GM19023 (cell line): Measurements from ENCODE around the gene APEH.
A peak's percentile ranks its signal among the peaks of the same experiment; 100 is the strongest.
"Not testable (repeated sequence)": the region's sequence is repeated elsewhere in the genome, so short reads cannot be mapped to it uniquely, and the experiment has no call there.

Experiments
- ATAC-seq: cut with Tn5 transposase; IDR thresholded peaks from one replicate; pipeline ENCODE4 v1.9.1; 2021; ENCODE audit warnings: mild to moderate bottlenecking, moderate library complexity; ENCODE audit not compliant: unreplicated experiment

Gene APEH

GRCh38 chr3:49667701-49668413 is 6.3 kb upstream of the APEH start:
- ATAC-seq, result no peak

GRCh38 chr3:49668414-49668797 is 5.7 kb upstream of the APEH start:
- no peak for ATAC-seq

GRCh38 chr3:49668861-49669260 is 5.3 kb upstream of the APEH start:
- no peak for ATAC-seq

- ATAC-seq, result no peak
Observed at GRCh38 chr3:49669352-49669751, 4.8 kb upstream of the APEH start.

- ATAC-seq, result no peak
Observed at GRCh38 chr3:49670940-49671290, 3.2 kb upstream of the APEH start.

- no peak for ATAC-seq
Observed at GRCh38 chr3:49671291-49672288, 2.6 kb upstream of the APEH start.

GRCh38 chr3:49673121-49673714 is 933 bp upstream of the APEH start:
- no peak for ATAC-seq

- ATAC-seq, result peak; percentile 26
Observed at GRCh38 chr3:49674497-49674983, 389 bp downstream of the APEH start.

- no peak for ATAC-seq
Observed at GRCh38 chr3:49675912-49676311, 1.8 kb downstream of the APEH start.

GRCh38 chr3:49680493-49681231 is 6.5 kb downstream of the APEH start:
- ATAC-seq, result no peak

GRCh38 chr3:49681232-49681522 is 7.0 kb downstream of the APEH start:
- ATAC-seq, result no peak

- ATAC-seq, result no peak
Observed at GRCh38 chr3:49681543-49681942, 7.4 kb downstream of the APEH start.

GRCh38 chr3:49683162-49683561 is 9.0 kb downstream of the APEH start:
- no peak for ATAC-seq

GRCh38 chr3:49684453-49684852 is 10.3 kb downstream of the APEH start:
- not testable (repeated sequence) for ATAC-seq

- ATAC-seq, result not testable (repeated sequence)
Observed at GRCh38 chr3:49685103-49685502, 11.0 kb downstream of the APEH start.

GRCh38 chr3:49685846-49686245 is 11.7 kb downstream of the APEH start:
- not testable (repeated sequence) for ATAC-seq

- ATAC-seq, result not testable (repeated sequence)
Observed at GRCh38 chr3:49686346-49686745, 12.2 kb downstream of the APEH start.

- ATAC-seq, result not testable (repeated sequence)
Observed at GRCh38 chr3:49686769-49687423, 12.7 kb downstream of the APEH start.

GRCh38 chr3:49687424-49687795 is 13.3 kb downstream of the APEH start:
- ATAC-seq, result not testable (repeated sequence)

- ATAC-seq, result not testable (repeated sequence)
Observed at GRCh38 chr3:49688338-49689045, 14.3 kb downstream of the APEH start.
